GM18517 (cell line): Measurements from ENCODE around the gene KCNIP1.
A peak's percentile ranks its signal among the peaks of the same experiment; 100 is the strongest.

ENCODE experiments used
- ATAC-seq: cut with Tn5 transposase; IDR thresholded peaks from one replicate; pipeline ENCODE4 v1.9.1; 2021; ENCODE audit warnings: mild to moderate bottlenecking, moderate library complexity; ENCODE audit not compliant: unreplicated experiment

The KCNIP1 gene

DNA sequence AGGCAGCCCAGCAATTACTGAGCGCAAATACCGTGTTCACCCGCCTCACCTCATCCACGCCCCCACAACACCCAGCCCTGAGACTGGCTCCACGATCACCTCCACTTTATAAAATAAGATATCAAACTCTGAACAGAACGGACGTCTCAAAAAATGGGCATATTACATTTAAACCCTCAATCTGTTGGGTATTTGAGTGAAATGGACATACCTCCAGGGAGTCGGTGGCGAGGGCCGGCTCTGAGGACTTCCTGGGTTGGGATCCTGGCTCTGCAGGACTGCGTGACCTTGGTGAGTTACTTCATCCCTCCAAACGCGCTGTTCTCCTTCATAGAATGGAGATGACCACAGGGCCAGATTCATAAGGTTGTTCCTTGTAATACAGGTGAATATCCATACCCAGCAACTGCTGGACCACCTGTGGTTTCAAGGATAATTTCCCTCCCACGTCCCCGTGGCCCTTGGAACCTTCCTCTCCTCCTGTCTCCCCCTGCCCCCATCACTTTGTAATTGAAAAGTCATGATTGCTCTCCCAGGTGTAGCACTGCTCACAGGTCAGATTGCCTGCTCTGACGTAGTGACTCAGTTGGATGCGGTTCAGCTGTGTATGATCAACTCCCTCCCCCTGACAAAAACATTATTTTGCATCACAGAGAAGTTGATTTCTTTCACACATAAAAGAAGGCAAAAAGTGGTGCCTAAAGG is 135.6 kb downstream of the KCNIP1 start:
- ATAC-seq: no peak

DNA sequence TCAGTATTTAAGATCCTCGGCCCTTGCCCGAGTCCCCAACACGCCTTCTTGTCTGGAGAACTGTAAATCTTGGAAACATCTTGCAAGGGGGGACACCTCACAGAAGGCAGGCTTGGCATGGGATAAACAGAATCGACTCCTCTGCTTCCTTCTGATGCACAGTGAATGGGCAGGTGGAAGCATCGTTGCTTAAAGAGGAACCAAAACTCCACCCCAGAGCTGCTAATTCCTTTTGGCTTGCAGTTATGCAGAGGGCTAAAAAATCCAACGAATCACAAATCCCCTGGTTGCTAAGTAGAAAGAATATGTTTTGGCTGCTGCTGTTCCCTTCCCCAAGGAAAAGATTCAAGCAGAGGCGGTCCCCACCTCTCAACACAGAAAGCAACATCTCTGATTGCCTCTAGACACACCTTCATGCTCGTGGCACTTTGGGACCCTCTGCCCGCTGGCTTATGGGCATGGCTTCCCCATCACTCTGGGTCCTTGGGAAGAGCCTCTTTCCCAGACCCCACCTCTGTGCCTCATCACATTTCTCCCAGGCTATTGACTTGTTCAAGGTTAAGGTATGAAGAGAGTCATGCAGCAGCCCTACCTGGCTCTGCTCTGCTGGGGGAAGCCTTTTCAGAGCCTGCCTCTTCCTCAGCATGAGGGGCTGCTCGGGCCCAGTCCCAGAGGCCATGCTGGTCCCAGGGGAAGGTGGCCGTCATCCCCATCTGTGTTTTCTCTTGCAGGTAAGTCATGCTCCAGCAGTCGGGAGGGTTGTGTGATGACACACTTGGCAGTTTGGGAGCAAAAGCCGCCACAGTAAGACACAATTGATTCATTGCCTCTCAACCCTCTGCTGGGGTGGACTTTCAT is 137.1 kb downstream of the KCNIP1 start:
- ATAC-seq: no peak

DNA sequence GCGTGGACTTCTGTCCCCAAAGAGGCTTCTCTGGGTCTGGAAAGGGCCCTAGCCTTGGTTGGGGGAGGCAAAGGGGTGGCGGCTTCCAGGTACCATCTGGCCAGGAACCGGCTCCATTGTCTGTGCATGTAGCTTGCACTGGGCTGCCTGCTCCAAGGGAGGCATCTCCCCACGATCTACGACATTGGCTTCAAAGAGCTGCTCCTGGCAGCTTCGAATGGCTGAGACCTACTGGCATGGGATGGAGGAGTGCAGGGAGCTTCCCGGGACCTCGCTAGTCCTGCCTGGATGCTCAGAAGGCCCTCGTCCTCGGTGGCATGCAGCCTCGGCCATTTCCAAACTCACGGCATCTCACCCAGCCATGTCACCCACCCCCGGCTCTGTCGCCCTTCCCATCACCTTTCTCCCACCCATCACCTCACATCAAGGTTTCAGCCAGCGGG is 137.8 kb downstream of the KCNIP1 start:
- ATAC-seq: no peak

DNA sequence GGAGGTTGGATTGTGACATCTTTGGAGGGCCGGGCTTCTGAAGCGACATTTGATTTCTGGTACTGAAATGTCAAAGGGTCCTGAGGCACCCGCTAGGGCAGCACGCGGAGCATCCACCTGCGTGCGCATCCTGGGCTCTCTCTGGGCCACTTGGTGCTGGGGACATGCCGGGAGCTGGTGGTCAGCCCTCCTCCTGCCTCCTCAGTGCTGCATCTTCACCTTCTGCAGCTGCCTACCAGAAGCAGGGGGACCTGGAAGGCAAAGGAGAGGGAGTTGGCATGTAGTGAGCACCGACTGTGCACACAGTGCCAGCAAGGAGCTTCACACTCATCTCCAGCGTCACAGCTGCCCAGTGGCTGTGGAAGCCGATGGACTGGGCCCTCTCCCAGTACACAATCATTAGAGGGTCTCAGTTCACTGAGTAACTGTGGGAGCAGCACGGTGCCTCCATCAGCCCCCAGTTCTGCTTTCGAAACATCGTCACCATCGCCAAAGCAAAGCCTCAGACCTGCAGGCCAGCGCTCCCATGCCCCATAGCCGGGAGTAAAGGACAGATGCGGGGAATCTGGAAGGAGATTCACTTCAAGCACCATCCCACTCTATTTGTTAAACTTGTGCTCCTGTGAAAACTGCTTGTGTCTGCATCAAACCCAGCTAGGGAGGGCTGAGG is 138.4 kb downstream of the KCNIP1 start:
- no peak for ATAC-seq

DNA sequence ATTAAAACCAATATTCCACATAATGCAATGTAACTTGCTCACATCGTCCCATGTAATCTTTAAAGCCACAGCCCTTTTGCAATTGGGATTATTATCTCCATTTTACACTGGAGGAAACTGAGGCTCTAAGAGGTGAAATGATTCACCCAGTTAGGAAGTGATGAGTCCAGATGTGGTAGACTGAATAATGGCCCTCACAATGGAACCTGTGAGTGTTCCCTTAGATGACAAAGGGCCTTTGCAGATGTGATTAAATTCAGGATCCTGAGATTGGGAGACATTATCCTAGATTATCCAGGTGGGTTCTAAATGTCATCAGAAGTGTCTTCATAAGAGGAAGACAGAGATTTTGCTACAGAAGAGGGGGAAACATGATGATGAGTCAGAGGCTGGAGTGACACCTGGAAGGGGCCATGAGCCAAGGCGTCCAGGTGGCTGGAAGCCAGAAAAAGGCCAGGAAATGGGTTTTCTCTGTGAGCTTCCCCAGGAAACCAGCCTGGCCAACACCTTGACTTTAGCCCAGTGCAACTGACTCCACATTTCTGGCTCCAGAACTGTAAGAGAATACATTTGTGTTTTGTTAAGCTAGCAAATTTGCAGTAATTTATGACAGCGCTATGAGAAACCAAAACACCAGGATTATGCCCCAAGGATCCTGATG is 139.1 kb downstream of the KCNIP1 start:
- ATAC-seq: no peak

DNA sequence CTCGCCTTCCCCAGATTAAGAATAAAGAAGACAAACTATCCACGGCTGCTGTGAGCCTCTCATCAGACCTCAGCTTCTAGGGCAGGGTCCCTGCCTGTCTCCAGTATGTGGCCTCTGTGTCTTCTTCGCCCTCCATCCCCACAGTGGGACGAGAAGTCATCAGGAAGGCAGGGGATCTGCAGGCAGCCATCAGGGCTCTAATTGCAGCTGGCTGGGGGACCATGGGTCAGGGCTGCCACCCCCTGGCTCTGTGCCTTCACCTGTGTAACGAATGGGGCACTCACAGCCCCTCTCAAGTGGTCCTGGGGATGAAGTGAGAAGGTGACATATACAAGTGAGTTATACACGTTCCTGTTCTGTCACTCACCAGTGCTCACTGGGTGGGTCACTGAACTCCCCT is 139.8 kb downstream of the KCNIP1 start:
- no peak for ATAC-seq

DNA sequence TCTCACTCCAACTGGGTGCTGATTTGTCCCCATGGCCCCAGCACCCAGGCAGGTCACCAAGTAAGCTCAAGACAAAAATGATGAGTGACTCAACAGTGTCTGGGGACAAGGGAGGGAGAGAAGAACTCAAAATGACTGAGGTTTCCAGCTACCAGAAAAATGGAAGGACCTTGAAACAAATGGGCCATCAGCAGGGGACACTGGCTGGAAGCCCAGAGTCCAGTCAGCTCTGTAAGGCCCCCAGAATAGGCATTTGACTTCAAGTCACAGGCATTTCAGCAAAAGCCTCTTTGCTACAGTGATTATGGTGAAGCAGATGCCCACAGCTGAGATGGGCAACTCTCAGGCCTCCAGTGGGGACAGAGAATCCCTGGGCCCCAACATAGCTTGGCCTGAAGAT is 140.7 kb downstream of the KCNIP1 start:
- no peak for ATAC-seq

DNA sequence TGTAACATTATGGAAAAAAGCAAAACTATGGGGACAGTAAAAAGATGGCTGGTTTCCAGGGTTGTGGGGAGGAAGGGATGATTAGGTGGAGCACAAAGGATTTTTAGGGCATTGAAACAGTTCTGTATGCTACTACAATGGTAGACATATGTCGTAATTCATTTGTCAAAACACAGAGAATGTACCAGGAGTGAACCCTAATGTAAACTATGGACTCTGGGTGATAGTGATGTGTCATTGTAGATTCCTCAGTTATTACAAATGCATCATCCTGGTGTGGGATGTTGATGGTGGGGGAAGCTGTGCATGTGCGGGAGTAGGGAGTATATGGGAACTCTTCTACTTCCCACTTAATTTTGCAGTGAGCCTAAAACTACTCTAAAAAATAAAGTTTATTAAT is 144.7 kb downstream of the KCNIP1 start:
- ATAC-seq: no peak

DNA sequence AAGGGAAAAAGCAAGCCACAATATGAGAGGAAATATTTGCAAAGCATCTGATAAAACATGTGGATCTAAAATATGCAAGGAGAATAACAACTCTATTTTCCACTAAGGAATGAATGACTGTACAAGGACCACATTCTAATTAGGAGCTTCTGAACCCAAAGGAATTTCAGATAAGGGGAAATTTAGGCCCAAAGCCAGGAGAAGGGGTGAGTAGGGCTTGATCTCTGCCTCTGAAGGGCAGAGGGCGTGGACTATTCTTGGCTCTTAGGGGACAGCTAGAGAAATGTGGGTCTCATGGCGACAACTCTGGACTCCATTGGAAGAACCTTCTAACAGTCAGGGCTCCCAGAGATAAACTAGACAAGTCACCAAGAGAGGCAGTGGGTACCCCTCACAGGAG is 147.0 kb downstream of the KCNIP1 start:
- no peak for ATAC-seq

DNA sequence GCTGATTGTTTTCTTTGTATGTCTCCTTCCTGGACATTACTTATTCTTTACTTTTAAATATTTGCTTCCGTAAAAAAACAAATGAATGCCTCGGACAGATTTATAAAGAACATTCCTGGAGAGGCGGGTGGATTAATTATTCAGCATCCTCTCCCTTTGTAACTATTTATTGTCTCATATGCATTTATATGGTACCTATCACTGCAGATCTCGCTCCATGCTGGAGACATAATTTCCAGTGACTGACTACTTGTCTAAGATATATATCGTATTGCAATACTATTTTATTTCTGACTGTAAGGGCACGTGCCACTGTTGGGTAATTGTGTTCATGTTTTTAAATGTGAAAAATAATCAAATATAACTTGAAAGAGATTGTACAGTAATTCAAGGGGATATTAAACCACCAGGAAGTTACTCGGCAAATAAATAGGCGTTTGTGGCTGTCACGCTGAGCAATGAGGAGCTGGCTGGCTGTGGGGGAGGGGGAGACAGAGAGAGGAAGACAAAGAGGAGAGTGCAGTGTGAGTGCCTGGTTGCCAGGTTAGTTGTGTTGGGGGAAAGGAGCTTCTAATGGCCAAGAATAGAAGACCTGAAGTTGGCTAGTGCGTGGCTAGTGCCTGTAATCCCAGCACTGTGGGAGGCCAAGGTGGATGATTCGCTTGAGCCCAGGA is 147.9 kb downstream of the KCNIP1 start:
- no peak for ATAC-seq

DNA sequence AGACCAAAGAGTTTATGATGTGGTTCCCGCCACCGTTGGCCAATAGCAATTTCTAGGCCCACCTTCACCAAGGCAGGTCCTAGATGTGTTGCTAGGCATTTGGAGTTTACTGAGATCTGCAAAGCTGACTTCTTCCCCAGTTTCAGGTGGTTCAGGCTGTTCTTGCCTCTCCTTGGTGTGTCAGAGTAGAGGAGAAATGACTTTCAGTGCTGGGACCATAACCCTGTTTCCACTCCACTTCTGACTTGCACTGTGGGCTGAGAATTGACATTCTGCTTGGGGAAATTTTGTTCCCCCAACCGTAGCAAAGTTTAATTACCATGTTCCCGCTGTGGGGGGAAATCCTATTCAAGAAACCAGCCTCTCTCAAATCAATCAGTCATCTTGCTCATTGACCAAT is 151.7 kb downstream of the KCNIP1 start:
- ATAC-seq: no peak

DNA sequence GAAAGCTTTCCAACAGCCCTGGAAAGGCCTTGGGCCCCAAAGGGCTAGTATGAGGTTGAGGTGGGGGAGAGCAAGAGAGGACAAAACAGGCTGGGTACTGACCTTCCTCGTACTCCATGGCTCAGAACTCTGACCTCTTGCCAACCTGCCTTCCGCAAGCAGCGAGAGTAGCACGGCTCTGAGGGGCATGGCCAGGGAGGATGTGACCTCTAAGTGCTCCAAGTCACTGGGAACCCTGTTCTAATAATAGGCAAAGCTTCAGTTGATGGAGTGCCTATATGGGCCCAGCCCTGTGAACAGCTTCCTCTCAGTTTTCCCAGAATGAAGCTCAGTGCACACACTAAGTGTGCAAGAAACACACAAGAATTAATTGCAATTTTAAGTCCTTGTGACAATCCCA is 152.1 kb downstream of the KCNIP1 start:
- ATAC-seq: no peak

DNA sequence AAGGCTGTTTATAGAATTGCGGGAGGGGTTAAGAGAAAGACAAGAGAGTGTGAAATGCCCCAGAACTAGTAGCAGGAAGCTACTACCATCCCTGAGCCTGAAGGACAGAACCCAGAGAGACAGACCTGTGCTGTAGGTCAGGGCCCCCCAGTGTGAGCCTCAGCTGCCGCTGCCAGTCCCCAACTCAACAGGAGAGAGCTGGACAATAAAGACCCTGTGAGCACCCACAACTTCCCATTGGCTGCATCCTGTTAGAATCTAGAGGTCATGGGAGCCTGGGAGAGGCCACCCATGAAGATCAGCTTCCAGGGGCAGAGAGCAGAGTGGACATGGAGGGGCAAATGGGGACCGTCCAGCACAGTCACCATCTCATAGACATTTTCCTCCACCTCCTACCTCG is 152.5 kb downstream of the KCNIP1 start:
- ATAC-seq: no peak

DNA sequence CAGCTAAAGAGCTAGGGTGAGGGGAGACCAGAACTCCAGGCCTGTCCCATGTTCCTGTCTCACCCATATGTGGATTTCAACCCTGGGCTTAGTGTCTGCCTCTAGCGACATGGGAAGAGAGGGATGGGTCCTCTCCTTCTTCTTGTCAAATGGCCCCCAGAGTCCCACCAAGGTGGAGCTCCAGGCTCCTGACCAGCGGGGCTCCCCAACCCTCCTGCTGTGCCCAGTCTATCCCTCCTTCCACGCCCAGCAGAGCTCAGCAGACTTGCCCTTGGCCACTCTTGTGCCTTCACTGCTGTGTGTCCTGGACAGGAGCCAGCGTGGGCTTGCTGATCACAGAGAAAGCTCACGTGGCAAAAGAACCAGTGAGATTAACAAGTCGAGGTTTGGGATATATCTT is 156.7 kb downstream of the KCNIP1 start:
- ATAC-seq: no peak

DNA sequence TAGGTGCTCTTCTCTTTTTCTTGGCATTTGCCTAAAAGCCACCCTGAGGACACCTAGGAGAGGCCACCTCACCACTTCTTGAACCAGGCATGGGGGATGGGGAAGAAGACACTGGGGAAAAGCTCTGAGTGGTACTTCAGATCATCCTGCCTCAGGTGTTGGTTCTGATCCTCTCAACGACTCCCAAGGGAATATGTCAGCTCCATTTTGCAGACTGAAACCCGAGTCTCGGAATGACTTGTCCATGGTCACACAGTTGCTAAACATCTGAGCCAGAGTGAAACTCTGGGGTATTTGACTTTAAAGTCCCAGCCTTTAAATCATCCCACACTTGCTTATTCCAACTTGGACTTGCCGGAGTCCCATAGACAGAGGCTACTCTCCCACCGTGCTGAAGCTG is 159.1 kb downstream of the KCNIP1 start:
- no peak for ATAC-seq

DNA sequence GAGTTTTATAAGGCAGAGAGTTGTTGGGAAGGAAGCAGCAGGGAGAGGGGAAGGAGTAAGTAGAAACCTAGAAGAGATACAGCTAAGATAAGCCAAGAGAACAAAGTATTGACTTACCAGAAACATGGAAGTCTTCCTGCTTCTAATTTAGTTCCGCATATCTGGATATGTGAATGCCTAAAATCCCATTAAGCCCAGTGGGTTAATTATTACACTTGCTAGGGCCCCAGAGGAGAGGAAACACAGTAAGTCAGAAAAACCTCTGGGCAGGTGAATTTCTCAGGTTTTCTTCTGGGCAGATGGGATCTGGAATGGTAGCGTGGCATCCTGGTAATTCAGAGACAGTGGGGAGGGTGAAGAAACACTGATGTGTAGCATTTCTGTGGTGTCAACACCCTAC is 175.0 kb downstream of the KCNIP1 start:
- ATAC-seq: no peak

DNA sequence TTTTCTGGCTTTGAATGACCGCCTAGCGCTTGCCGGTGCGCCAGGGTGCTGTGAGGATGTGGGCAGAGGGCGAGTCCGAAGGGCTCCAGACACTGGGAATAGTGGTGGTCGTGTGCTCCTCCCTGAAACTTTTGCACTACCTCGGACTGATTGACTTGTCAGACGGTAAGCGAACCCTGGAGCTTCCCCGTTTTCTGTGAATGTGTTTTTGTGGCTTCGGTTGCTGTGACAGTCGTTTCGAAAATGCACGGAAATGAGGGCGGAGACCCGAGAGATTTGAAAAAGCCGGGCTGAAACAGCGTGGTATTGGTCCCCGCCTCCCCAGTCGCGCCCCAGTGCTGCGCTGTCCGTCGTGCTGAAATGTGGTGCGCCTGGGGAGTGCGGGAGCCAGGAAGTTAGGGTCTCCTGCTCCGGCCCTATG is 177.2 kb downstream of the KCNIP1 start:
- ATAC-seq: peak; percentile 51

DNA sequence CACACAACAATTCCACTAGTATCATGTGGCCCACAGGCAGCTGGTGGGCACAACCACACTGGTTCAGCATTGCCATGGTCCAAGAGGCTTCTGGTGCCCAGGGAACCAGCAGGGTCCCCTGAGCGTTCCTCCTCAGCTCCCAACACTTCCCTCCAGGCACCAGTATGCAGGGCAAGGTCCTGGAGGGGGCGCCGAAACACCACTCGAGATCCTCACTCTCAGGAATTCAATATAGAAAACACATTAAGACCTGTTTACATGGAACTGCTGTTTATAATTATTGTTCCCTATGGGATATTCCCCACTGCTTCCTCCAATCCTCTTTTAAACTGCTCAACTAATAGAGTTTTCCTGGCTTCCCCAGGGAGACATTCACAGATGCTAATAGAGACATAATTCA is 187.8 kb downstream of the KCNIP1 start:
- ATAC-seq: no peak

DNA sequence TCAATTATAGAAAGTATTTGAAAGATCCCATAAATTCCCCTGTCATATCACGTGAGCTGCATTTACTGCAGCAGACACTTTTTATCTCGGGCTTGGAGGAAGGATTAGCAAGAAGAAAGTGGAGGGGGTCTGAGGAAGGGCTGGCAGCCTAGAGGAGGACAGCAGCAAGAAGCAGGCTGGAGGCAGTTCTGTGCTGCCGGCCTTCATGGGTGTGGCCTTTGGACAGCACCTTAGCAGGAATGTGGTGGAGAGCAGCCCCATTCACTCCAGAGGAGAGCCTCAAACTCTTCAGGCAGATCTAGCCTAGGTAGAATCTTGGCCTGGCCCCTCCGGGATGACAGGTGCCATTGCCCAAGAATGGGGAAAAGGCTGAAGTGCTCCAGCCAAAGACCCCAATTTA is 189.9 kb downstream of the KCNIP1 start:
- ATAC-seq: no peak

DNA sequence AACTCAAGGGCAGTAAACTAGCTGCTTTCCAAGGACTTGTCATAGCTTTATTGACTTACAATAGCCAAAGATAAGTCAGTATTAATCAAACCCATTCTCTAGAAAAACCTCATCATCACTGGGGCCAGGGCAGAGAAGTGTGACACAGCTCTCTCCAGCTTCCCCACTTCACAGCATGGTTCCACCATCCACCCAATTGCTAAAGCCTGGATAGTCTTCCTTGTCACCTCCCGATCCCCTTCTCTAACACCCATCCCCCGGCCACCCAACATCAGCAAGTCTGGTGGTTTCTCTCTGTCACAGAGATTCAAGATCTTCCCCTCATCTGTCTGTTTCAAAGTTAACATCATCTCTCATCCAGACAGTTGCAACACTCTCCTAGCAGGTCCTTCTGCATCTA is 191.1 kb downstream of the KCNIP1 start:
- ATAC-seq: no peak

DNA sequence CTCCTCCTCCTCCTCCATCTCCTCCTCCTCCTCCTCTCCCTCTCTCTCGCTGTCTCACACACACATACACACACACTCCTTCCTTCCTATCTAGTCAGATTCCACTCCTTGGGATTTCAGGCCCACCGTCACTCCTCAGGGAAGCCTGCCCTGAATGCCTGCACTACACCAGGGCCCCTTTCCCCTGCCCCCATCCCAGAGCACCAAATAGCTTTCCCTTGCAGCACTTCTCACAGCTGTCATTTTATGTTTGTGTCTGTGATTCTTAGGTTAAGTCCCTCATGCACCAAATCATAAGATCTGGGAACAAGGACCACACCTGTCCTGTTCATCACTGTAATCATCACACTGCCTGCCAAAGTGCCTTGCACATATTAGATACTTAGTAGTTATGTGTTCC is 193.2 kb downstream of the KCNIP1 start:
- ATAC-seq: no peak
